SH-SY5Y (cell line): ENCODE data around the gene SNX30.

Experiments
- GATA2 ChIP-seq: IDR thresholded peaks from 2 replicates; pipeline ENCODE4 v1.6.1; 2011; ENCODE audit warnings: mild to moderate bottlenecking, low read depth, low read length
- GATA3 ChIP-seq: IDR thresholded peaks from 2 replicates; pipeline ENCODE4 v1.6.1; 2011; ENCODE audit warnings: low read depth, mild to moderate bottlenecking, low read length, moderate library complexity

DNA sequence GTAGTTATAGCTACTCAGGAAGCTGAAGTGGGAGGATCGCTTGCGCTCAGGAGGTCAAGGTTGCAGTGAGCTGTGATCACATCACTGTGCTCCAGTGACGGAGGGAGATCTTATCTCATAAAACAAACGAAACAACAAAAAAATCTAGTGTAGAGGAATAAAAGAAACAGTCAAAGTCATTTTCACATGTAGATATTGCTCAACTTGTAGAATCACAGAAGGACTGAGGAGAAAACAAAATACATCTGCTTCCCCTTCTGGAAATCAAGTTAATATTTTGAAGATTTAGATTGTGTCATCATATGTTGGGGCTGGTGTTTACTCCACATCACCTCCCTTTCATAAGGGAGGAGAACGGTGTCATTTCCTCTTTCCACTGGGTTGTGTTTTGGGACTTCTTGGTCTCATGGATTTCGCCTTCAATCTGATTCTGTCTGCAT, 148.3 kb downstream of the SNX30 start:
- TF ChIP-seq GATA2 = no peak
- no peak for TF ChIP-seq GATA3
